H9 (cell line): ENCODE data around the gene CFAP45. TPM values are rescaled to one million over a fixed set of nuclear protein-coding genes. Genes with fewer than 3 reads are reported as not detected.

Experiments used
- DNase-seq: peaks from one replicate; pipeline ENCODE4 v3.0.0-alpha.2; 2017
- H2AFZ ChIP-seq: one replicate; pipeline ENCODE4 v1.6.1; 2013; ENCODE audit warnings: mild to moderate bottlenecking, low read length, control low read depth, moderate library complexity
- H2AK5ac ChIP-seq: 2 replicates; pipeline ENCODE4 v1.6.1; 2013; ENCODE audit warnings: low read length, control low read depth, mixed read lengths; ENCODE audit not compliant: insufficient read length
- H2BK120ac ChIP-seq: one replicate; pipeline ENCODE4 v1.6.1; 2013; ENCODE audit warnings: low read depth, mild to moderate bottlenecking, low read length, control low read depth, inconsistent platforms; ENCODE audit not compliant: poor library complexity, severe bottlenecking
- H2BK12ac ChIP-seq: 2 replicates; pipeline ENCODE4 v1.6.1; 2013; ENCODE audit warnings: low read length, control low read depth, mixed read lengths, low read depth; ENCODE audit not compliant: insufficient read length
- H2BK15ac ChIP-seq: 2 replicates; pipeline ENCODE4 v1.6.1; 2013; ENCODE audit warnings: low read depth, low read length, control low read depth
- H2BK20ac ChIP-seq: one replicate; pipeline ENCODE4 v1.6.1; 2013; ENCODE audit warnings: low read depth, mild to moderate bottlenecking, low read length, control low read depth, inconsistent platforms; ENCODE audit not compliant: poor library complexity, severe bottlenecking
- H2BK5ac ChIP-seq: 2 replicates; pipeline ENCODE4 v1.6.1; 2013; ENCODE audit warnings: low read length, control low read depth, mixed read lengths; ENCODE audit not compliant: insufficient read length
- H3K14ac ChIP-seq: 2 replicates; pipeline ENCODE4 v1.6.1; 2013; ENCODE audit warnings: low read length, control low read depth; ENCODE audit not compliant: insufficient read depth
- H3K18ac ChIP-seq: 2 replicates; pipeline ENCODE4 v1.6.1; 2013; ENCODE audit warnings: low read depth, mild to moderate bottlenecking, mixed read lengths, low read length, control low read depth; ENCODE audit not compliant: insufficient read length
- H3K23ac ChIP-seq: 2 replicates; pipeline ENCODE4 v1.6.1; 2013; ENCODE audit warnings: low read length, control low read depth, mixed read lengths, low read depth; ENCODE audit not compliant: insufficient read length
- H3K23me2 ChIP-seq: 2 replicates; pipeline ENCODE4 v1.6.1; 2013; ENCODE audit warnings: low read depth, mild to moderate bottlenecking, mixed read lengths, low read length, control low read depth; ENCODE audit not compliant: insufficient read length, poor library complexity, severe bottlenecking
- H3K27ac ChIP-seq: 2 replicates; pipeline ENCODE4 v1.5.1; 2013; ENCODE audit warnings: low read length, control low read depth, mixed read lengths, low read depth; ENCODE audit not compliant: insufficient read length
- H3K27me3 ChIP-seq: 2 replicates; pipeline ENCODE4 v1.6.1; 2013; ENCODE audit warnings: low read length, control low read depth, inconsistent platforms; ENCODE audit not compliant: insufficient read depth
- H3K4ac ChIP-seq: 2 replicates; pipeline ENCODE4 v1.6.1; 2013; ENCODE audit warnings: low read depth, mild to moderate bottlenecking, control low read depth, inconsistent platforms, low read length, moderate library complexity
- H3K4me1 ChIP-seq: 2 replicates; pipeline ENCODE4 v1.6.1; 2013; ENCODE audit warnings: low read length, control low read depth, inconsistent platforms; ENCODE audit not compliant: insufficient read depth
- H3K4me2 ChIP-seq: 2 replicates; pipeline ENCODE4 v1.6.1; 2013; ENCODE audit warnings: low read length, control low read depth, mixed read lengths; ENCODE audit not compliant: insufficient read length, insufficient read depth
- H3K56ac ChIP-seq: 2 replicates; pipeline ENCODE4 v1.6.1; 2013; ENCODE audit warnings: low read depth, mild to moderate bottlenecking, mixed read lengths, low read length, control low read depth; ENCODE audit not compliant: insufficient read length
- H3K79me1 ChIP-seq: 2 replicates; pipeline ENCODE4 v1.6.1; 2013; ENCODE audit warnings: low read depth, mild to moderate bottlenecking, moderate library complexity, low read length, control low read depth, inconsistent platforms; ENCODE audit not compliant: insufficient read depth, poor library complexity, severe bottlenecking
- H3K79me2 ChIP-seq: 2 replicates; pipeline ENCODE4 v1.6.1; 2013; ENCODE audit warnings: low read length, control low read depth, inconsistent platforms; ENCODE audit not compliant: insufficient read depth
- H3K9ac ChIP-seq: 2 replicates; pipeline ENCODE4 v1.6.1; 2013; ENCODE audit warnings: low read length, control low read depth, mixed read lengths; ENCODE audit not compliant: insufficient read length; ENCODE audit errors: extremely low read depth
- H3K9me3 ChIP-seq: one replicate; pipeline ENCODE4 v1.6.1; 2013; ENCODE audit warnings: low read depth, low read length, inconsistent platforms; ENCODE audit not compliant: control insufficient read depth
- H3T11ph ChIP-seq: one replicate; pipeline ENCODE4 v1.6.1; 2013; ENCODE audit warnings: mild to moderate bottlenecking, low read length, control low read depth, inconsistent platforms
- H4K20me1 ChIP-seq: one replicate; pipeline ENCODE4 v1.6.1; 2013; ENCODE audit not compliant: control insufficient read depth, insufficient read length, insufficient read depth
- H4K5ac ChIP-seq: 2 replicates; pipeline ENCODE4 v1.6.1; 2013; ENCODE audit warnings: low read depth, mild to moderate bottlenecking, mixed read lengths, low read length, control low read depth; ENCODE audit not compliant: insufficient read length
- H4K8ac ChIP-seq: replicated peaks from 2 replicates; pipeline ENCODE4 v1.6.1; 2013; ENCODE audit warnings: low read length, control low read depth, mixed read lengths, low read depth; ENCODE audit not compliant: insufficient read length
- H4K91ac ChIP-seq: 2 replicates; pipeline ENCODE4 v1.6.1; 2013; ENCODE audit warnings: low read depth, mild to moderate bottlenecking, moderate library complexity, mixed read lengths, low read length, control low read depth; ENCODE audit not compliant: insufficient read length
- H3K27ac Mint-ChIP-seq, 3 experiments: 2 replicates in 2 of 3; 3 replicates in 1 of 3; pipeline ENCODE4 v1.8.0; 2020 to 2021; ENCODE audit warnings: mixed read lengths in 3 of 3, mild to moderate bottlenecking in 1 of 3, moderate library complexity in 1 of 3
- H3K27me3 Mint-ChIP-seq: 2 replicates; pipeline ENCODE4 v1.8.0; 2021; ENCODE audit warnings: low read depth, mild to moderate bottlenecking, moderate library complexity, mixed read lengths
- H3K36me3 Mint-ChIP-seq, 3 experiments: 2 replicates in 2 of 3; 3 replicates in 1 of 3; pipeline ENCODE4 v1.8.0; 2020 to 2021; ENCODE audit warnings: low read depth in 3 of 3, mixed read lengths in 3 of 3; ENCODE audit not compliant: insufficient read depth in 1 of 3
- H3K4me1 Mint-ChIP-seq, 2 experiments: 2 replicates each; pipeline ENCODE4 v1.8.0; 2020; ENCODE audit warnings: mixed read lengths in 2 of 2
- H3K4me3 Mint-ChIP-seq, 2 experiments: 2 replicates in 1 of 2; 3 replicates in 1 of 2; pipeline ENCODE4 v1.8.0; 2020 to 2021; ENCODE audit warnings: mild to moderate bottlenecking in 2 of 2, mixed read lengths in 2 of 2, moderate library complexity in 1 of 2
- H3K9me3 Mint-ChIP-seq, 2 experiments: 2 replicates in 1 of 2; 3 replicates in 1 of 2; pipeline ENCODE4 v1.8.0; 2020; ENCODE audit warnings: mild to moderate bottlenecking in 2 of 2, mixed read lengths in 2 of 2, moderate library complexity in 1 of 2
- WGBS: extraction: QIAGEN DNeasy Blood & Tissue Kit; methylation state at CpG from one replicate; pipeline ENCODE4 v1.1.7; 2013; ENCODE audit warnings: missing lambda C conversion rate, low lambda C conversion rate, mixed read lengths; ENCODE audit not compliant: insufficient read length; ENCODE audit errors: extremely low coverage; 5-methylcytosine and 5-hydroxymethylcytosine counted together
- total RNA-seq: library from RNA; stranded (reverse); gene quantifications from 2 replicates; pipeline ENCODE4 v1.2.1, GENCODE V29; 2021
- TF ChIP-seq, protein P1 (sequence below): fragments of 200-600 bp; sonication (generic); conservative IDR thresholded peaks from 3 replicates; pipeline ENCODE4 v1.8.0; 2021; ENCODE audit warnings: antibody characterized with exemption, mild to moderate bottlenecking

Gene CFAP45
- total RNA-seq, 1 experiment from 2014 or later: 0.85 TPM

DNA sequence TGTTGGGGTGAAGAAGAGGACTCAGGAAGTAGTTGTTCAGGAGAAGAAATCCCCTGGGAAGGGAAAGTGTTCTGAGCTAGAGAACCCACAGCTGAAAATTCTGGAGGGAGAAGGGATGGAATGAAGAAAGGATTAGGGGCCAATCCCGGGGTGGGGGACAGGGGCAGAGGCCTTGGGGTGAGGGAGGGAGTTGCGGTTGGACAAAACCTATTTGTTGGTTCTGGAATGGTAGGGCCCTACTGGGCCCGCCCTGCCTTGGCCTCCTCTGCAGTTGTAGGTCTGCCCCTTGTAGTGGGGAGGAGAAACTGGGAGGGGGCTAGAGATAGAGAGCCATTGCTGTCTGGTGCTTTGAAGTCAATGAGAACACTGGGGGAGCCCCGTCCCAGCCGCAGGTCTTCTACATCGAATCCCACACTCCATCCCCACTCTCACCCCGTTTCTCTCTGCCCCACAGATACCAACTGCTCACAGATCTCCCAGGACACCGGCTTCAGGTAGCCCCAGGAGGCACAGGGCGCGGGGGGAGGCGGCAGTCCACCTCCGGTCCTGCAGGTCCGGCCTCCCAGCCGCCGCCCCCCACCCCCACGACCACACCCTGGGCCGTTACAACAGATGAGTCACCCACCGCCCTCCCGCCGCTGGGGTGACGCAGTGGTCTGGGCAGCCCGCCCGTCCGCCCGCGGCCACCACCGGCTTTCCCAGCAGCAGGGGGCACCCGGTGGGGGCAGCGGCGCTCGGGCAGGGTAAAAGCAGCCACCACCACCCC lies 24.2 kb upstream of the CFAP45 start:
- no peak overlapping the region for H2BK5ac ChIP-seq
- H2BK15ac ChIP-seq: no peak overlapping the region
- Mint-ChIP-seq H3K4me3 (peak overlapping the region; percentile 87 to 91), H3K27me3 (peaks cover 12% of the 10 kb centered on the region), H3K27ac (peak overlapping the region in 1 of 3 experiments; percentile 98; a peak in 2 of 7 replicates), H3K4me1 (peaks cover 29 to 36% of the 10 kb centered on the region in 2 experiments), H3K9me3 (no peaks in the 10 kb centered on the region; a peak in 1 of 5 replicates), H3K36me3 (peaks cover 8 to 35% (median 25%) of the 10 kb centered on the region in 3 experiments)
- no peak overlapping the region for H2AK5ac ChIP-seq
- peak overlapping the region; percentile 58 for H4K91ac ChIP-seq
- H3K9ac ChIP-seq: peak overlapping the region; percentile 0
- H3K27me3 ChIP-seq: no peaks in the 10 kb centered on the region
- no peak overlapping the region for H3K4ac ChIP-seq
- no peaks in the 10 kb centered on the region for H3K79me2 ChIP-seq
- no peak overlapping the region for H2AFZ ChIP-seq
- no peak overlapping the region for H3K56ac ChIP-seq
- H3K9me3 ChIP-seq: no peaks in the 10 kb centered on the region
- H2BK12ac ChIP-seq: no peak overlapping the region
- H3K27ac ChIP-seq: no peak overlapping the region
- DNase-seq: peak; percentile 71
- peaks cover 17% of the 10 kb centered on the region for H3K23me2 ChIP-seq
- peak overlapping the region; percentile 60 for H3K4me2 ChIP-seq
- H3T11ph ChIP-seq: no peak overlapping the region
- no peaks in the 10 kb centered on the region; the same call in 1 of the 2 replicates for H3K4me1 ChIP-seq
- H3K18ac ChIP-seq: peak overlapping the region; percentile 69
- TF ChIP-seq, protein P1, sequence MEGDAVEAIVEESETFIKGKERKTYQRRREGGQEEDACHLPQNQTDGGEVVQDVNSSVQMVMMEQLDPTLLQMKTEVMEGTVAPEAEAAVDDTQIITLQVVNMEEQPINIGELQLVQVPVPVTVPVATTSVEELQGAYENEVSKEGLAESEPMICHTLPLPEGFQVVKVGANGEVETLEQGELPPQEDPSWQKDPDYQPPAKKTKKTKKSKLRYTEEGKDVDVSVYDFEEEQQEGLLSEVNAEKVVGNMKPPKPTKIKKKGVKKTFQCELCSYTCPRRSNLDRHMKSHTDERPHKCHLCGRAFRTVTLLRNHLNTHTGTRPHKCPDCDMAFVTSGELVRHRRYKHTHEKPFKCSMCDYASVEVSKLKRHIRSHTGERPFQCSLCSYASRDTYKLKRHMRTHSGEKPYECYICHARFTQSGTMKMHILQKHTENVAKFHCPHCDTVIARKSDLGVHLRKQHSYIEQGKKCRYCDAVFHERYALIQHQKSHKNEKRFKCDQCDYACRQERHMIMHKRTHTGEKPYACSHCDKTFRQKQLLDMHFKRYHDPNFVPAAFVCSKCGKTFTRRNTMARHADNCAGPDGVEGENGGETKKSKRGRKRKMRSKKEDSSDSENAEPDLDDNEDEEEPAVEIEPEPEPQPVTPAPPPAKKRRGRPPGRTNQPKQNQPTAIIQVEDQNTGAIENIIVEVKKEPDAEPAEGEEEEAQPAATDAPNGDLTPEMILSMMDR: no peak
- H2BK120ac ChIP-seq: peak overlapping the region; percentile 89
- H3K79me1 ChIP-seq: no peaks in the 10 kb centered on the region
- H3K23ac ChIP-seq: no peak overlapping the region
- H3K14ac ChIP-seq: peak overlapping the region; percentile 75
- no peak overlapping the region for H4K8ac ChIP-seq
- no peaks in the 10 kb centered on the region for H4K20me1 ChIP-seq
- WGBS: no CpG with 5 or more reads among the region's 31 CpGs
- no peak overlapping the region for H4K5ac ChIP-seq
- no peak overlapping the region for H2BK20ac ChIP-seq
